Urinary bladder (tissue), 4 donors: ENCODE results near the gene PPIL1. TPM values are rescaled to one million over a fixed set of nuclear protein-coding genes. Genes with fewer than 3 reads are reported as not detected.

Experiments used
- DNase-seq: peaks from one replicate; pipeline ENCODE4 v3.0.0-alpha.2; 2015; ENCODE audit errors: extremely low spot score
- H3K27ac ChIP-seq: one replicate; pipeline ENCODE4 v1.5.1; 2013; ENCODE audit warnings: low read depth, mild to moderate bottlenecking, moderate library complexity
- H3K36me3 ChIP-seq: one replicate; pipeline ENCODE4 v1.6.1; 2013; ENCODE audit warnings: mild to moderate bottlenecking, moderate library complexity; ENCODE audit not compliant: insufficient read depth
- H3K4me1 ChIP-seq: one replicate; pipeline ENCODE4 v1.6.1; 2013; ENCODE audit warnings: mild to moderate bottlenecking, moderate library complexity; ENCODE audit not compliant: insufficient read depth
- H3K4me3 ChIP-seq: one replicate; pipeline ENCODE4 v1.5.1; 2013; ENCODE audit warnings: low read depth, low read length
- WGBS: extraction: QIAGEN DNeasy Blood & Tissue Kit; methylation state at CpG from one replicate; pipeline ENCODE4 v1.1.7; 2013; 5-methylcytosine and 5-hydroxymethylcytosine counted together
- polyA plus RNA-seq: library from polyadenylated mRNA; stranded (reverse); fragments of 200-250 nt; gene quantifications from one replicate; pipeline ENCODE4 v1.2.3, GENCODE V29; 2013
- total RNA-seq: library from RNA; depleted of rRNA; stranded (reverse); fragments of >200 nt; gene quantifications from one replicate; pipeline ENCODE4 v1.2.3, GENCODE V29; 2014
- donor health status: healthy with polysubstance abuse.
- donor health status: healthy.

PPIL1 gene
- total and polyA plus RNA-seq, 2 donors = 17.7 to 29.3 TPM

GRCh38 chr6:36829919-36830544 is 44.6 kb downstream of the PPIL1 start:
- no peaks in the 10 kb centered on the region for H3K36me3 ChIP-seq
- 33% methylated on average over 11 of the region's 11 CpGs for WGBS
- no peak overlapping the region for H3K4me3 ChIP-seq
- no peaks in the 10 kb centered on the region for H3K4me1 ChIP-seq
- no peak for DNase-seq
- no peak overlapping the region for H3K27ac ChIP-seq

- 60% methylated on average over 19 of the region's 19 CpGs for WGBS
- no peak overlapping the region for H3K27ac ChIP-seq
- no peak overlapping the region for H3K4me3 ChIP-seq
- no peak for DNase-seq
- no peaks in the 10 kb centered on the region for H3K36me3 ChIP-seq
- H3K4me1 ChIP-seq = no peaks in the 10 kb centered on the region
Observed at GRCh38 chr6:36827261-36828079, 47.1 kb downstream of the PPIL1 start.

- H3K27ac ChIP-seq = no peak overlapping the region
- H3K4me3 ChIP-seq = no peak overlapping the region
- H3K4me1 ChIP-seq = no peaks in the 10 kb centered on the region
- DNase-seq = no peak
- no peaks in the 10 kb centered on the region for H3K36me3 ChIP-seq
- 86% methylated on average over 19 of the region's 19 CpGs for WGBS
Observed at GRCh38 chr6:36826520-36827227, 47.9 kb downstream of the PPIL1 start.

- Histone ChIP-seq H3K4me1 (no peaks in the 10 kb centered on the region), H3K36me3 (no peaks in the 10 kb centered on the region), H3K4me3 (no peak overlapping the region), H3K27ac (no peak overlapping the region)
- DNase-seq = no peak
- 89% methylated on average over 8 of the region's 8 CpGs for WGBS
Observed at GRCh38 chr6:36825994-36826393, 48.6 kb downstream of the PPIL1 start.

DNA sequence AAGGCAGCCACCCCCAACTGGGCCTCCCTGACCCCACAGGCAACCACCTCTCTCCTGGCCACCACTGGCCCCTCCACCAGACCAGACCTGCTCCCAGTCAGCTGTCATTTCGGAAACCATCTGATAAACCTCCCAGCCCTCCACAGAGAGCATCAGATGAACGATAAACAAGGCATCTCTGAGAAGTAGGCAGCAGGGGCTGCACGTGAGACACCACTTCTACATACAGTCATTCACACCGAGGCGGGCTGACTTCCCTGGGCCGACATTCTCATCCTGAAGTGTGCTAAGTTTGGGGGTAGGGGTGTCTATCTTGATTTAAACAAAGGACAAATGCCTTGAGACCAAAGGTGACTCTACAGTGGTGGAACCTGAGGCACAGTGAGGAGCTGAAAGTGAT is 49.2 kb downstream of the PPIL1 start:
- Histone ChIP-seq H3K27ac (no peak overlapping the region), H3K36me3 (no peaks in the 10 kb centered on the region), H3K4me3 (no peak overlapping the region), H3K4me1 (no peaks in the 10 kb centered on the region)
- no peak for DNase-seq
- WGBS = 86% methylated on average over 6 of the region's 6 CpGs

DNA sequence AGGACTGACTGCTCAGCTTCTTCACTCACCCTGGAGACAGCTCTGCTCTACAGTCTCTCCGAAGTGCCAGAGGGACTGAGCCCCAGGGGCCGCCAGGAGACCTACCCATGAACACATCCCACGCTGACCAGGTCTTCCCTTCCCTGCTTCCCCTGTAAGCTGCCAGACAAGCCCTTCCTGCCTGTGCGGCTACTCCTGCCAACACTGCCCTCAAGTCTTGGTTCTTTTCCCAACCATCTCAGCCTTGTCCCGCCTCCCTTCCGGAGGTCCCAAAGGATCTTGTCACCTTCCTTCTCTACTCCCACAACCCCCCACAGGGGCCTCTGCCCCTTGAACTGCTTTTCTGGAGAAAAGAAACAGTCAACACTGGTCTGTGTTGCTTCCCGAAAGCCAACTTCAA is 50.4 kb downstream of the PPIL1 start:
- no peak overlapping the region for H3K4me3 ChIP-seq
- DNase-seq = no peak
- H3K36me3 ChIP-seq = no peaks in the 10 kb centered on the region
- no peaks in the 10 kb centered on the region for H3K4me1 ChIP-seq
- no peak overlapping the region for H3K27ac ChIP-seq
- WGBS = 84% methylated on average over 7 of the region's 7 CpGs

GRCh38 chr6:36823421-36824096 is 51.0 kb downstream of the PPIL1 start:
- Histone ChIP-seq H3K27ac (no peak overlapping the region), H3K36me3 (no peaks in the 10 kb centered on the region)
- 91% methylated on average over 12 of the region's 12 CpGs for WGBS

GRCh38 chr6:36822506-36823269 is 51.9 kb downstream of the PPIL1 start:
- Histone ChIP-seq H3K36me3 (no peaks in the 10 kb centered on the region), H3K27ac (no peak overlapping the region), H3K4me1 (no peaks in the 10 kb centered on the region), H3K4me3 (no peak overlapping the region)
- WGBS = 83% methylated on average over 19 of the region's 19 CpGs
- DNase-seq = no peak

More at GRCh38 chr6:36823421-36824096, 51.0 kb downstream of the PPIL1 start:
- H3K4me3 ChIP-seq = no peak overlapping the region
- H3K4me1 ChIP-seq = no peaks in the 10 kb centered on the region
- no peak for DNase-seq

- no peak for DNase-seq
- Histone ChIP-seq H3K27ac (no peak overlapping the region), H3K4me3 (no peak overlapping the region), H3K36me3 (no peaks in the 10 kb centered on the region), H3K4me1 (no peaks in the 10 kb centered on the region)
- WGBS = 87% methylated on average over 14 of the region's 14 CpGs
Observed at GRCh38 chr6:36821581-36822335, 52.8 kb downstream of the PPIL1 start.

- no peak for DNase-seq
- no peaks in the 10 kb centered on the region for H3K4me1 ChIP-seq
- H3K4me3 ChIP-seq = no peak overlapping the region
- WGBS = 76% methylated on average over 12 of the region's 12 CpGs
- H3K27ac ChIP-seq = no peak overlapping the region
- H3K36me3 ChIP-seq = no peaks in the 10 kb centered on the region
Observed at GRCh38 chr6:36820700-36821580, 53.7 kb downstream of the PPIL1 start.

- no peak overlapping the region for H3K4me3 ChIP-seq
- no peak for DNase-seq
- no peaks in the 10 kb centered on the region for H3K36me3 ChIP-seq
- no peaks in the 10 kb centered on the region for H3K4me1 ChIP-seq
- no peak overlapping the region for H3K27ac ChIP-seq
- WGBS = 93% methylated on average over 4 of the region's 4 CpGs
Observed at GRCh38 chr6:36818756-36819155, 55.8 kb downstream of the PPIL1 start.

- H3K36me3 ChIP-seq = no peaks in the 10 kb centered on the region
- WGBS = 85% methylated on average over 3 of the region's 3 CpGs
- H3K4me3 ChIP-seq = no peak overlapping the region
- DNase-seq = no peak
- no peak overlapping the region for H3K27ac ChIP-seq
- no peaks in the 10 kb centered on the region for H3K4me1 ChIP-seq
Observed at GRCh38 chr6:36817847-36818246, 56.8 kb downstream of the PPIL1 start.
